Gastroesophageal sphincter (tissue), 4 donors: ENCODE measurements around the gene C9orf50. TPM values are rescaled to one million over a fixed set of nuclear protein-coding genes. Genes with fewer than 3 reads are reported as not detected.

Source experiments
- ATAC-seq: fragments of 150-250 bp; one replicate; pipeline ENCODE4 v1.9.1; 2016; ENCODE audit warnings: mild to moderate bottlenecking, moderate library complexity
- H3K27ac ChIP-seq, 4 donors: fragments of 200-600 bp; sonication (generic) in 3 of 4; 1 replicate in 3 of 4; 2 replicates in 1 of 4; pipeline ENCODE4 v1.5.1; 2016 to 2019
- H3K27me3 ChIP-seq: fragments of 200-600 bp; sonication (generic); one replicate; pipeline ENCODE4 v1.5.1; 2019
- H3K36me3 ChIP-seq, 2 donors: fragments of 200-600 bp; sonication (generic); one replicate each; pipeline ENCODE4 v1.5.1; 2019; ENCODE audit warnings: control low read depth in 1 of 2
- H3K4me1 ChIP-seq, 3 donors: fragments of 200-600 bp; sonication (generic); 1 replicate in 2 of 3; 2 replicates in 1 of 3; pipeline ENCODE4 v1.5.1; 2016 to 2019; ENCODE audit warnings: control low read depth in 2 of 3
- H3K4me3 ChIP-seq, 2 donors: fragments of 200-600 bp; sonication (generic); one replicate each; pipeline ENCODE4 v1.5.1; 2019; ENCODE audit warnings: mild to moderate bottlenecking in 1 of 2, moderate library complexity in 1 of 2
- H3K9me3 ChIP-seq, 3 donors: fragments of 200-600 bp; sonication (generic); one replicate each; pipeline ENCODE4 v1.5.1; 2017 to 2019; ENCODE audit warnings: control low read depth in 2 of 3
- CTCF ChIP-seq, 4 experiments: fragments of 200-600 bp in 2 of 4; fragments of 450-650 bp in 2 of 4; sonication (generic) in 1 of 4; IDR thresholded peaks; one replicate each; pipeline ENCODE4 v1.5.1; 2017 to 2019; ENCODE audit warnings: antibody characterized with exemption in 4 of 4, mild to moderate bottlenecking in 2 of 4, moderate library complexity in 2 of 4
- EP300 ChIP-seq: sonication (generic); formaldehyde crosslinking; IDR thresholded peaks from one replicate; pipeline ENCODE4 v1.6.1; 2017; ENCODE audit warnings: antibody characterized with exemption, mild to moderate bottlenecking
- POLR2A ChIP-seq, 2 donors: fragments of 450-650 bp; IDR thresholded peaks; one replicate each; pipeline ENCODE4 v1.6.1; 2017; ENCODE audit warnings: antibody characterized with exemption in 2 of 2, mild to moderate bottlenecking in 2 of 2, moderate library complexity in 1 of 2
- POLR2AphosphoS5 ChIP-seq: sonication (generic); formaldehyde crosslinking; IDR thresholded peaks from one replicate; pipeline ENCODE4 v1.6.1; 2017; ENCODE audit warnings: antibody characterized with exemption
- WGBS, 2 donors: methylation state at CpG; one replicate each; pipeline ENCODE4 v1.1.5; 2018; ENCODE audit warnings: low coverage in 1 of 2; 5-methylcytosine and 5-hydroxymethylcytosine counted together
- total RNA-seq, 4 donors: library from RNA; depleted of rRNA; stranded (reverse); fragments of >200 nt; gene quantifications; one replicate each; pipeline ENCODE4 v1.1.0, GENCODE V29; 2016

Gene C9orf50
- total RNA-seq, 4 donors from 2014 or later: 0.27 TPM; not detected in 3

- Histone ChIP-seq H3K9me3 (no peaks in the 10 kb centered on the region), H3K4me1 (peaks cover 0 to 19% (median 9%) of the 10 kb centered on the region in 3 donors), H3K36me3 (no peaks in the 10 kb centered on the region), H3K27me3 (peaks cover 10% of the 10 kb centered on the region), H3K4me3 (no peak overlapping the region), H3K27ac (no peak overlapping the region)
- 0% methylated on average over 1 of the region's 1 CpG for WGBS, 2 donors
- TF ChIP-seq POLR2A (IDR thresholded peaks at IDR 0.05) (no peak), CTCF (IDR thresholded peaks at IDR 0.05) (peak in 1 of 4 experiments; percentile 21)
- no peak for ATAC-seq
Observed at GRCh38 chr9:129617167-129617566, 3.7 kb downstream of the C9orf50 start.

- WGBS, 2 donors: 79 to 100% methylated on average over 2 to 8 of the region's 31 CpGs
- H3K9me3 ChIP-seq: no peaks in the 10 kb centered on the region
- peaks cover 10% of the 10 kb centered on the region for H3K27me3 ChIP-seq
- no peak overlapping the region for H3K4me3 ChIP-seq
- TF ChIP-seq POLR2AphosphoS5 (no peak), EP300 (no peak), POLR2A (IDR thresholded peaks at IDR 0.05) (no peak), CTCF (IDR thresholded peaks at IDR 0.05) (no peak)
- ATAC-seq: no peak
- H3K4me1 ChIP-seq: peaks cover 0 to 24% (median 15%) of the 10 kb centered on the region in 3 donors
- no peak overlapping the region for H3K27ac ChIP-seq
- H3K36me3 ChIP-seq: no peaks in the 10 kb centered on the region
Observed at GRCh38 chr9:129615407-129616285, 5.3 kb downstream of the C9orf50 start.

- 60 to 95% methylated on average over 1 to 7 of the region's 10 CpGs for WGBS, 2 donors
- H3K4me1 ChIP-seq: peaks cover 0 to 23% (median 11%) of the 10 kb centered on the region in 3 donors
- H3K4me3 ChIP-seq: no peak overlapping the region
- ATAC-seq: no peak
- H3K9me3 ChIP-seq: no peaks in the 10 kb centered on the region
- no peak overlapping the region for H3K27ac ChIP-seq
- H3K36me3 ChIP-seq: no peaks in the 10 kb centered on the region
- no peak for TF ChIP-seq EP300
- TF ChIP-seq POLR2AphosphoS5: no peak
- no peak for TF ChIP-seq CTCF (IDR thresholded peaks at IDR 0.05)
- TF ChIP-seq POLR2A (IDR thresholded peaks at IDR 0.05): no peak
- H3K27me3 ChIP-seq: peaks cover 4% of the 10 kb centered on the region
Observed at GRCh38 chr9:129614932-129615331, 6.0 kb downstream of the C9orf50 start.

GRCh38 chr9:129613520-129614175, 7.3 kb downstream of the C9orf50 start:
- Histone ChIP-seq H3K9me3 (no peaks in the 10 kb centered on the region), H3K4me1 (peaks cover 0 to 29% (median 19%) of the 10 kb centered on the region in 3 donors), H3K36me3 (no peaks in the 10 kb centered on the region), H3K27ac (peak overlapping the region in 3 of 4 donors; percentile 68 to 71 (median 69)), H3K27me3 (no peaks in the 10 kb centered on the region), H3K4me3 (no peak overlapping the region)
- WGBS, 2 donors: 47 to 100% methylated on average over 2 to 5 of the region's 19 CpGs
- no peak for ATAC-seq
- TF ChIP-seq POLR2A (IDR thresholded peaks at IDR 0.05) (no peak), POLR2AphosphoS5 (peak; percentile 36)

GRCh38 chr9:129612815-129613519, 7.9 kb downstream of the C9orf50 start:
- peaks cover 0 to 36% (median 24%) of the 10 kb centered on the region in 3 donors for H3K4me1 ChIP-seq
- 46 to 67% methylated on average over 1 to 3 of the region's 15 CpGs for WGBS, 2 donors
- ATAC-seq: no peak
- no peaks in the 10 kb centered on the region for H3K9me3 ChIP-seq
- H3K4me3 ChIP-seq: no peak overlapping the region
- H3K27ac ChIP-seq: peak overlapping the region in 3 of 4 donors; percentile 68 to 71 (median 69)
- no peaks in the 10 kb centered on the region for H3K36me3 ChIP-seq
- TF ChIP-seq POLR2A (IDR thresholded peaks at IDR 0.05): no peak
- no peak for TF ChIP-seq POLR2AphosphoS5
- no peak for TF ChIP-seq EP300
- no peak for TF ChIP-seq CTCF (IDR thresholded peaks at IDR 0.05)
- H3K27me3 ChIP-seq: no peaks in the 10 kb centered on the region
